Activated naive CD8-positive, alpha-beta T cell treated with anti-CD3 and anti-CD28 coated beads, Interleukin-2, amount 10 ng/mL, durations not matched to agents 7 days and 5 days (primary cell): ENCODE data around the gene OR2AK2. TPM values are rescaled to one million over a fixed set of nuclear protein-coding genes. Genes with fewer than 3 reads are reported as not detected.

Experiments used
- ATAC-seq: fragments of 150-1000 bp; cut with Tn5 transposase; one replicate; pipeline ENCODE4 v1.10.0; 2021; ENCODE audit warnings: low read depth, moderate library complexity
- POLR2A ChIA-PET: fragments of 350-600 bp; sonication (Branson Sonifier 250); formaldehyde crosslinking; loops from one replicate; lab custom pipeline; 2021; ENCODE audit warnings: antibody characterized with exemption; lab: Charles Lee
- DNase-seq: peaks from one replicate; pipeline ENCODE4 v3.0.0; 2021
- H3K27ac Mint-ChIP-seq: one replicate; pipeline ENCODE4 v1.8.0; 2022; ENCODE audit warnings: mild to moderate bottlenecking, mixed read lengths
- H3K27me3 Mint-ChIP-seq: one replicate; pipeline ENCODE4 v1.8.0; 2022; ENCODE audit warnings: mild to moderate bottlenecking, moderate library complexity, mixed read lengths
- H3K36me3 Mint-ChIP-seq: one replicate; pipeline ENCODE4 v1.8.0; 2021; ENCODE audit warnings: mild to moderate bottlenecking, mixed read lengths
- H3K4me1 Mint-ChIP-seq: one replicate; pipeline ENCODE4 v1.8.0; 2021; ENCODE audit warnings: mixed read lengths
- H3K4me3 Mint-ChIP-seq: one replicate; pipeline ENCODE4 v1.8.0; 2022; ENCODE audit warnings: mild to moderate bottlenecking, moderate library complexity, mixed read lengths
- H3K9me3 Mint-ChIP-seq: one replicate; pipeline ENCODE4 v1.8.0; 2021; ENCODE audit warnings: mixed read lengths
- total RNA-seq, 2 experiments: library from RNA; stranded (reverse); gene quantifications; one replicate each; pipeline ENCODE4 v1.2.3, GENCODE V29; 2021

The OR2AK2 gene
- total RNA-seq, 2 experiments from 2014 or later = not detected

DNA sequence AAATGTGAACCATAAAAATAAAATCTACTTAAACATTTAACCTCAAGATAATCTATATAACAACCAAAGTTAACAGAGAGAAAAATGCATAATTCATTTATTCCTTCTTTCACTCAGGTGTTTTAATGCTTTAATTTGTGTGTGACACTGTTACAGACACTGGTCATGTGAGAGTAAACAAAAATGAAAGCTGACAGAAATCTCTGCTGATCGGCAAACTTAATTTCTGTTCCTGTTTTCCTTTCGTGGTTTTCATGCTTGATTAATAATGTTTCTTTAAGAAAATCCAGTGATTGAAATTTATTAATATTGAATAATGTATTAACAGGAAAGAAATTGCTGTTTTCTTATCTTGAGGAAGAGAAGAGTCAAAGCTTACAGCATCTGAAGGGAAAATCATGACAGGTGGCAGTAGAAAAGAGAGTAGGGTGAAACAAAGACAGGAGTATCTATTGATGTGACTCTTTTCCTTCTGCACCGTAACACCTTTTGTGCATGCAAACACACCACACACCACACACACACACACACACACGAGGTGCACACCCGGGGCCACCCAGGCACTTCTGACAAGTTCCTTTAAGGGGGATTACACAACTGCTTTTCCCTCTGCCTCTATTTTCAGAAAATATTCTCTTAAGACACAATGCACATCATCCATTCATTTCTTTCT is 1.6 kb downstream of the OR2AK2 start:
- Mint-ChIP-seq H3K9me3 (peaks cover 3% of the 10 kb centered on the region), H3K27me3 (no peaks in the 10 kb centered on the region), H3K4me1 (peaks cover 4% of the 10 kb centered on the region), H3K4me3 (peak overlapping the region; percentile 51), H3K27ac (peak overlapping the region; percentile 67), H3K36me3 (no peaks in the 10 kb centered on the region)
- ATAC-seq (no peak), DNase-seq (no peak)
- POLR2A ChIA-PET = no interaction called here

DNA sequence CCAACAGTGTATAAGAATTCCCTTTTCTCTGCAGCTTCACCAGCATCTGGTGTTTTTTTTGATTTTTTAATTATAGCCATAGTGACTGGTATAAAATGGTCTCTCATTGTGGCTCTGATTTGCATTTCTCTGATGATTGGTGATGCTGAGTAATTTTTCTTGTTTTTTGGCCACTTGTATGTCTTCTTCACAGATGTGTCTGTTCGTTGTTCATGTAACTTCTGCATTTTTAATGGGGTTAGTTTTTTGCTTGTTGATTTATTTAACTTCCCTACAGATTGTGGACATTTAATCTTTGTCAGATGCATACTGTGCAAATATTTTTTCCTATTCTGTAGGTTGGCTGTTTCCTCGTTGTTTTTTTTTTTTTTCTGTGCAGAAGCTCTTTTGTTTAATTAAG is 28.0 kb downstream of the OR2AK2 start:
- DNase-seq (no peak), ATAC-seq (no peak)
- Mint-ChIP-seq H3K9me3 (peaks cover 2% of the 10 kb centered on the region), H3K27ac (no peak overlapping the region), H3K4me1 (no peaks in the 10 kb centered on the region), H3K4me3 (no peak overlapping the region), H3K27me3 (no peaks in the 10 kb centered on the region), H3K36me3 (no peaks in the 10 kb centered on the region)
- POLR2A ChIA-PET = no interaction called here

- DNase-seq (no peak), ATAC-seq (no peak)
- Mint-ChIP-seq H3K36me3 (no peaks in the 10 kb centered on the region), H3K27ac (no peak overlapping the region), H3K27me3 (no peaks in the 10 kb centered on the region), H3K4me3 (no peak overlapping the region), H3K9me3 (no peaks in the 10 kb centered on the region), H3K4me1 (no peaks in the 10 kb centered on the region)
- POLR2A ChIA-PET = no interaction called here
These were observed 33.8 kb downstream of the OR2AK2 start for GRCh38 chr1:247998811-247999210.

- no peak for DNase-seq
- H3K27ac Mint-ChIP-seq = no peak overlapping the region
- no peaks in the 10 kb centered on the region for H3K4me1 Mint-ChIP-seq
- no peaks in the 10 kb centered on the region for H3K36me3 Mint-ChIP-seq
- H3K9me3 Mint-ChIP-seq = no peaks in the 10 kb centered on the region
- no peak for ATAC-seq
- no peak overlapping the region for H3K4me3 Mint-ChIP-seq
- POLR2A ChIA-PET = no interaction called here
- H3K27me3 Mint-ChIP-seq = no peaks in the 10 kb centered on the region
These were observed 35.1 kb downstream of the OR2AK2 start for GRCh38 chr1:248000169-248000568.

DNA sequence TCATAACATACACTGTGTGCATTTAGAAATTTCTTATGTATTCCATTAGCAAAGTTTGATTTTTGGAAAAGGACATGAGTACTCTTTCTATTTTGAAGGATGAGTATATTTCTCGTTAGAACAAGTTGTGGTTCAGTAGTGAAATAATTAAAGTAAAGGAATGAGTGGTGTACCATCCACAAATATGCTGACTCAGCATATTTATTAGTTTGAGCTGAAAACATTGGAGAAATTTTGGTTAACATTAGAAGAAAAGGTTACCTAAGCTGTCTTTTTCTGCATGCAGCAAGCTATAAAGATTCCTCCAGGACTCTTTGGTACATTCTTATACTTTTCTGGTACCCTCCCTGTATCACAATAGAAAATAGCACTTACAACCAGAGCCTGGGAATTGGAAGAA is 42.7 kb downstream of the OR2AK2 start:
- no peaks in the 10 kb centered on the region for H3K4me1 Mint-ChIP-seq
- ATAC-seq = no peak
- DNase-seq = no peak
- H3K36me3 Mint-ChIP-seq = no peaks in the 10 kb centered on the region
- no peaks in the 10 kb centered on the region for H3K27me3 Mint-ChIP-seq
- POLR2A ChIA-PET = no interaction called here
- no peak overlapping the region for H3K27ac Mint-ChIP-seq
- peaks cover 19% of the 10 kb centered on the region for H3K9me3 Mint-ChIP-seq
- H3K4me3 Mint-ChIP-seq = no peak overlapping the region

DNA sequence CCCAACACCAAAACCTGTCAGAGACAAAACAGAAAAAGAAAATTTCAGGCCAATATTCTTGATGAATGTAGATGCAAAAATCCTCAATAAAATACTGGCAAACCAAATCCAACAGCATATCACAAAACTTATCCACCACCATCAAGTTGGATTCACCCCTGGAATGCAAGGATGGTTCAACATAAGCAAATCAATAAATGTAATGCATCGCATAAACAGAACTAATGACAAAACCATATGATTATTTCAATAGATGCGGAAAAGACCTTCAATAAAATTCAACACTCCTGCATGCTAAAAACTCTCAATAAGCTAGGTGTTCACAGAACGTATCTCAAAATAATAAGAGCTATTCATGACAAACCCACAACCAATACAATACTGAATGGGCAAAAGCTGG is 44.6 kb downstream of the OR2AK2 start:
- no peaks in the 10 kb centered on the region for H3K4me1 Mint-ChIP-seq
- no peak overlapping the region for H3K27ac Mint-ChIP-seq
- H3K27me3 Mint-ChIP-seq = no peaks in the 10 kb centered on the region
- no peak overlapping the region for H3K4me3 Mint-ChIP-seq
- POLR2A ChIA-PET = no interaction called here
- ATAC-seq (no peak), DNase-seq (no peak)
- H3K36me3 Mint-ChIP-seq = no peaks in the 10 kb centered on the region
- peaks cover 19% of the 10 kb centered on the region for H3K9me3 Mint-ChIP-seq

DNA sequence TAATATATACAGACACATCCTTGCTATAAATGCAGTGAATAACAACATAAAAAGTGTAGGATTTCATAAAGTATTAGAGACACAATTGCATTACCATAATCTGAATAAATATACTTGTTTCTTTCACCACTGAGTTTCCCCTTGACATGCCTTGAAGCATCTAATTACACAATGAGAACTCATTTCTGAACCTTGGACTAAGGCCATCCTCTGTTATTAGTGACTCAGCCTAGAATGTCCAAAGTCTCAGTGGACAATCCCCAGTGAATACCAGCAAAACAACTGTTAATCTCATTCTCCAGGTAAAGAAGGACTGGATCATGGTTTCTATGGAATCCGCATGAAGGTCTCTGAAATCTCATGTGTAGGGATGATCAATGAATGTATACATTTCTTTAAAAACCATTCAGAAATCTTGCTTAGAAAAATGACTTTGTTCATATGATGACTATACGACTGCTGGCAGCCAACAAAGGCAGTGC is 48.2 kb downstream of the OR2AK2 start, which contains the start of gene OR2L5:
OR2L5 (plus strand) TSS at position 432 of the 482 bp plus-strand sequence. CDS start 8,288 bp downstream, outside the sequence.
- ATAC-seq = no peak
- Mint-ChIP-seq H3K4me3 (no peak within 1 kb of the TSS), H3K36me3 (no peaks in the 10 kb centered on the region), H3K4me1 (no peaks in the 10 kb centered on the region), H3K9me3 (peaks cover 21% of the 10 kb centered on the region), H3K27ac (no peak within 1 kb of the TSS), H3K27me3 (no peaks in the 10 kb centered on the region)
- no peak for DNase-seq
- POLR2A ChIA-PET = no interaction called here

DNA sequence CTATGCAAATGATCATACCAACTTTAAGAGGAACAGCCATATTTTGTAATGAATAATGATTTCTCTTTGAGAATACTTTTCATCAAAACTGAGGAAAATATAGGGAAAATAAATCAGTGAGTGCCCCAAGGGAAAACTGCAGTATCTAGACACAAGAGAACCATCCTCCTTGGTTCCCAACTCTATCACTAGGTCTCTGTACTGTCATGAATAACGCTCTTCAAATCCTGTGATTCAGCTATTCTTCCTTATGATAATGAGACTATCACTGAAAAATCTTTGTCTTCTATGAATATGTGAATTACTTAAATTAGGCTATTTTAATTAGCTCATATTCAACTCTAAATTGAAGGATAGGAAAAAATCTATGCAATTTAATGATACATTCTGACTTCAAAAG is 50.8 kb downstream of the OR2AK2 start:
- Mint-ChIP-seq H3K4me1 (no peaks in the 10 kb centered on the region), H3K27ac (no peak overlapping the region), H3K27me3 (no peaks in the 10 kb centered on the region), H3K9me3 (peaks cover 6% of the 10 kb centered on the region), H3K36me3 (no peaks in the 10 kb centered on the region), H3K4me3 (no peak overlapping the region)
- DNase-seq (no peak), ATAC-seq (no peak)
- POLR2A ChIA-PET = no interaction called here

Other genes with a start within 250 kb of the OR2AK2 start
- gene OR6F1, start 248.6 kb upstream of the OR2AK2 start, total RNA-seq = not detected
- gene OR14K1, start 226.6 kb upstream of the OR2AK2 start, total RNA-seq = not detected
- not detected for gene OR14A2, start 217.1 kb upstream of the OR2AK2 start, total RNA-seq
- not detected for gene OR1C1, start 204.7 kb upstream of the OR2AK2 start, total RNA-seq
- gene OR14A16, start 141.1 kb upstream of the OR2AK2 start, total RNA-seq = not detected
- gene OR11L1, start 123.3 kb upstream of the OR2AK2 start, total RNA-seq = not detected
- gene TRIM58, start 108.0 kb upstream of the OR2AK2 start, total RNA-seq = under 1 TPM; 0.08 to 0.09 TPM
- gene OR2W3, start 69.6 kb upstream of the OR2AK2 start, total RNA-seq = not detected
- gene OR2T8, start 45.0 kb upstream of the OR2AK2 start, total RNA-seq = not detected
- gene OR2AJ1, start 40.3 kb upstream of the OR2AK2 start, total RNA-seq = not detected
- gene OR2L8, start 16.4 kb upstream of the OR2AK2 start, total RNA-seq = not detected
- gene OR2L5, start 48.4 kb downstream of the OR2AK2 start, total RNA-seq = not detected
- under 1 TPM; 0.06 to 0.19 TPM for gene OR2L2, start 64.8 kb downstream of the OR2AK2 start, total RNA-seq
- not detected for gene OR2L3, start 81.6 kb downstream of the OR2AK2 start, total RNA-seq
- gene OR2L13, start 130.0 kb downstream of the OR2AK2 start, total RNA-seq = not detected
- not detected for gene OR2M5, start 179.9 kb downstream of the OR2AK2 start, total RNA-seq
- not detected for gene OR2M2, start 209.6 kb downstream of the OR2AK2 start, total RNA-seq
- not detected for gene OR2M3, start 232.0 kb downstream of the OR2AK2 start, total RNA-seq